WTC11 (cell line): ENCODE results near the gene SPTB. TPM values are rescaled to one million over a fixed set of nuclear protein-coding genes. Genes with fewer than 3 reads are reported as not detected.

Experiments
- ATAC-seq: fragments of 200-7000 bp; cut with Tn5 transposase; 2 replicates; pipeline ENCODE4 v1.10.0; 2021; ENCODE audit warnings: mild to moderate bottlenecking, moderate library complexity
- CTCF ChIA-PET: fragments of 300-600 bp; sonication (Branson Sonifier 250); formaldehyde crosslinking; loops from one replicate; lab custom pipeline; 2021; ENCODE audit warnings: antibody characterized with exemption; lab: Charles Lee
- POLR2A ChIA-PET: fragments of 350-600 bp; sonication (Branson Sonifier 250); formaldehyde crosslinking; loops from one replicate; lab custom pipeline; 2021; ENCODE audit warnings: antibody characterized with exemption; lab: Charles Lee
- DNase-seq: peaks from one replicate; pipeline ENCODE4 v3.0.0; 2021; ENCODE audit warnings: low spot score
- H3K27ac Mint-ChIP-seq: 2 replicates; pipeline ENCODE4 v1.8.0; 2021; ENCODE audit warnings: mixed read lengths
- H3K27me3 Mint-ChIP-seq: 2 replicates; pipeline ENCODE4 v1.8.0; 2021; ENCODE audit warnings: low read depth, mild to moderate bottlenecking, moderate library complexity, mixed read lengths
- H3K36me3 Mint-ChIP-seq: 2 replicates; pipeline ENCODE4 v1.8.0; 2021; ENCODE audit warnings: mixed read lengths
- H3K4me1 Mint-ChIP-seq: 2 replicates; pipeline ENCODE4 v1.8.0; 2022; ENCODE audit warnings: mixed read lengths
- H3K4me3 Mint-ChIP-seq: 2 replicates; pipeline ENCODE4 v1.8.0; 2021; ENCODE audit warnings: mild to moderate bottlenecking, moderate library complexity, mixed read lengths
- H3K9me3 Mint-ChIP-seq: 2 replicates; pipeline ENCODE4 v1.8.0; 2021; ENCODE audit warnings: mixed read lengths
- ATF1 ChIP-seq: sonication (generic); formaldehyde crosslinking; IDR thresholded peaks from 2 replicates; pipeline ENCODE4 v1.8.1; 2023; ENCODE audit warnings: mild to moderate bottlenecking, moderate library complexity, missing genetic modification reagents
- EMX1 ChIP-seq: fragments of 250-450 bp; sonication (Bioruptor Pico); IDR thresholded peaks from 2 replicates; pipeline ENCODE4 v1.8.0; 2021; ENCODE audit warnings: mild to moderate bottlenecking
- ETV6 ChIP-seq: sonication (generic); formaldehyde crosslinking; IDR thresholded peaks from 2 replicates; pipeline ENCODE4 v1.8.1; 2022; ENCODE audit warnings: mild to moderate bottlenecking, missing genetic modification reagents
- FOXJ3 ChIP-seq: sonication (generic); formaldehyde crosslinking; IDR thresholded peaks from 2 replicates; pipeline ENCODE4 v1.9.0; 2021; ENCODE audit warnings: missing genetic modification reagents, mild to moderate bottlenecking, borderline replicate concordance
- FOXP1 ChIP-seq: sonication (generic); formaldehyde crosslinking; IDR thresholded peaks from 2 replicates; pipeline ENCODE4 v1.8.0; 2022; ENCODE audit warnings: missing genetic modification reagents, mild to moderate bottlenecking, moderate library complexity, borderline replicate concordance
- IRF2 ChIP-seq: sonication (generic); formaldehyde crosslinking; IDR thresholded peaks from 2 replicates; pipeline ENCODE4 v1.8.0; 2022; ENCODE audit warnings: low read depth, missing genetic modification reagents, borderline replicate concordance
- KAT7 ChIP-seq: sonication (generic); formaldehyde crosslinking; IDR thresholded peaks from 2 replicates; pipeline ENCODE4 v1.8.1; 2023; ENCODE audit warnings: missing genetic modification reagents, mild to moderate bottlenecking, borderline replicate concordance
- MXD4 ChIP-seq: fragments of 250-450 bp; sonication (Bioruptor Pico); IDR thresholded peaks from 2 replicates; pipeline ENCODE4 v1.8.0; 2021; ENCODE audit warnings: mild to moderate bottlenecking, moderate library complexity, borderline replicate concordance
- NFE2L1 ChIP-seq: sonication (generic); formaldehyde crosslinking; IDR thresholded peaks from 2 replicates; pipeline ENCODE4 v1.8.1; 2023; ENCODE audit warnings: missing genetic modification reagents
- NR3C1 ChIP-seq: sonication (generic); formaldehyde crosslinking; conservative IDR thresholded peaks from 2 replicates; pipeline ENCODE4 v1.8.1; 2023; ENCODE audit warnings: low read depth, mild to moderate bottlenecking, missing genetic modification reagents
- RORB ChIP-seq: fragments of 250-450 bp; sonication (Bioruptor Pico); IDR thresholded peaks from 2 replicates; pipeline ENCODE4 v1.9.0; 2021; ENCODE audit warnings: mild to moderate bottlenecking
- SMAD3 ChIP-seq: sonication (generic); formaldehyde crosslinking; IDR thresholded peaks from 2 replicates; pipeline ENCODE4 v1.8.0; 2022; ENCODE audit warnings: missing genetic modification reagents, mild to moderate bottlenecking, borderline replicate concordance
- TEAD1 ChIP-seq: sonication (generic); formaldehyde crosslinking; IDR thresholded peaks from 2 replicates; pipeline ENCODE4 v1.8.0; 2022; ENCODE audit warnings: mild to moderate bottlenecking, missing genetic modification reagents
- TEAD4 ChIP-seq: sonication (generic); formaldehyde crosslinking; IDR thresholded peaks from 2 replicates; pipeline ENCODE4 v1.8.0; 2022; ENCODE audit warnings: mild to moderate bottlenecking, missing genetic modification reagents
- ZNF121 ChIP-seq: sonication (generic); formaldehyde crosslinking; IDR thresholded peaks from 2 replicates; pipeline ENCODE4 v1.8.0; 2023; ENCODE audit warnings: missing genetic modification reagents
- ZNF138 ChIP-seq: sonication (generic); formaldehyde crosslinking; conservative IDR thresholded peaks from 2 replicates; pipeline ENCODE4 v1.8.1; 2022; ENCODE audit warnings: mild to moderate bottlenecking, moderate library complexity, missing genetic modification reagents
- ZNF423 ChIP-seq: fragments of 250-450 bp; sonication (Bioruptor Pico); IDR thresholded peaks from 2 replicates; pipeline ENCODE4 v2.1.2; 2022; ENCODE audit warnings: mild to moderate bottlenecking, moderate library complexity
- ZNF671 ChIP-seq: fragments of 250-450 bp; sonication (Bioruptor Pico); IDR thresholded peaks from 2 replicates; pipeline ENCODE4 v1.8.0; 2021; ENCODE audit warnings: mild to moderate bottlenecking
- total RNA-seq: library from RNA; stranded (reverse); gene quantifications from 3 replicates; pipeline ENCODE4 v1.2.3, GENCODE V29; 2021
- TF ChIP-seq, protein P1 (sequence below): sonication (generic); formaldehyde crosslinking; IDR thresholded peaks from 2 replicates; pipeline ENCODE4 v1.8.1; 2023; ENCODE audit warnings: mild to moderate bottlenecking, missing genetic modification reagents
- TF ChIP-seq, protein P2 (sequence below): sonication (generic); formaldehyde crosslinking; IDR thresholded peaks from 2 replicates; pipeline ENCODE4 v1.8.1; 2023; ENCODE audit warnings: mild to moderate bottlenecking, moderate library complexity, missing genetic modification reagents
- TF ChIP-seq, protein P3 (sequence below): fragments of 250-450 bp; sonication (Bioruptor Pico); IDR thresholded peaks from 2 replicates; pipeline ENCODE4 v1.8.0; 2021; ENCODE audit warnings: mild to moderate bottlenecking
- TF ChIP-seq, protein P4 (sequence below): sonication (generic); formaldehyde crosslinking; IDR thresholded peaks from 2 replicates; pipeline ENCODE4 v1.8.0; 2023; ENCODE audit warnings: mild to moderate bottlenecking, missing genetic modification reagents
- TF ChIP-seq, protein P5 (sequence below): sonication (generic); formaldehyde crosslinking; IDR thresholded peaks from 2 replicates; pipeline ENCODE4 v1.8.1; 2023; ENCODE audit warnings: mild to moderate bottlenecking, missing genetic modification reagents, moderate library complexity
- TF ChIP-seq, protein P6 (sequence below): fragments of 250-450 bp; sonication (Bioruptor Pico); IDR thresholded peaks from 2 replicates; pipeline ENCODE4 v1.9.0; 2021; ENCODE audit warnings: moderate library complexity, mild to moderate bottlenecking, inconsistent platforms, borderline replicate concordance

Gene SPTB
- total RNA-seq, 1 experiment from 2014 or later: 3.2 TPM

DNA sequence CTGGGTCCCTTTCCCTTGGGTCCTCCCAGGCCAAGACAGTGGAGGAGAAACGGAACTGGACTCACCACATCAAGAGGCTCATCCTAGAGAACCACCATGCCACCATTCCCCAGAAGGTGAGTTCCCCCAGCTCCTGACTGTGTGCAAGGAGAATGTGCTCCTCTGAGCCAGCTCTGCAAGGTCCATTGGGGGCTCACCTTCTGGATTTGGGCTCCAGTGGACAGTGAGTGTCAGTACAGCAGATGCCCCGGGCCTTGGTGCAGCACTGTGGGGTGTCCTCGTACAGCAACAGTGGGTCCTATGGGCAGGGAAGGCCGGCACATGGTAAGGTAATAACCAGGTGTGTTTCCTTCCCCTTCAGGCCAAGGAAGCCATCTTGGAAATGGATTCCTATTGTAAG lies 147.6 kb downstream of the SPTB start:
- TF ChIP-seq ZNF671 (CRISPR knock-in tag): no peak
- TF ChIP-seq FOXJ3 (CRISPR knock-in tag): no peak
- TF ChIP-seq, protein P1, sequence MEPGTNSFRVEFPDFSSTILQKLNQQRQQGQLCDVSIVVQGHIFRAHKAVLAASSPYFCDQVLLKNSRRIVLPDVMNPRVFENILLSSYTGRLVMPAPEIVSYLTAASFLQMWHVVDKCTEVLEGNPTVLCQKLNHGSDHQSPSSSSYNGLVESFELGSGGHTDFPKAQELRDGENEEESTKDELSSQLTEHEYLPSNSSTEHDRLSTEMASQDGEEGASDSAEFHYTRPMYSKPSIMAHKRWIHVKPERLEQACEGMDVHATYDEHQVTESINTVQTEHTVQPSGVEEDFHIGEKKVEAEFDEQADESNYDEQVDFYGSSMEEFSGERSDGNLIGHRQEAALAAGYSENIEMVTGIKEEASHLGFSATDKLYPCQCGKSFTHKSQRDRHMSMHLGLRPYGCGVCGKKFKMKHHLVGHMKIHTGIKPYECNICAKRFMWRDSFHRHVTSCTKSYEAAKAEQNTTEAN: no peak
- TF ChIP-seq, protein P2, sequence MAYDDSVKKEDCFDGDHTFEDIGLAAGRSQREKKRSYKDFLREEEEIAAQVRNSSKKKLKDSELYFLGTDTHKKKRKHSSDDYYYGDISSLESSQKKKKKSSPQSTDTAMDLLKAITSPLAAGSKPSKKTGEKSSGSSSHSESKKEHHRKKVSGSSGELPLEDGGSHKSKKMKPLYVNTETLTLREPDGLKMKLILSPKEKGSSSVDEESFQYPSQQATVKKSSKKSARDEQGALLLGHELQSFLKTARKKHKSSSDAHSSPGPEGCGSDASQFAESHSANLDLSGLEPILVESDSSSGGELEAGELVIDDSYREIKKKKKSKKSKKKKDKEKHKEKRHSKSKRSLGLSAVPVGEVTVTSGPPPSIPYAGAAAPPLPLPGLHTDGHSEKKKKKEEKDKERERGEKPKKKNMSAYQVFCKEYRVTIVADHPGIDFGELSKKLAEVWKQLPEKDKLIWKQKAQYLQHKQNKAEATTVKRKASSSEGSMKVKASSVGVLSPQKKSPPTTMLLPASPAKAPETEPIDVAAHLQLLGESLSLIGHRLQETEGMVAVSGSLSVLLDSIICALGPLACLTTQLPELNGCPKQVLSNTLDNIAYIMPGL (CRISPR knock-in tag): no peak
- TF ChIP-seq NR3C1 (CRISPR knock-in tag): no peak
- no peak for TF ChIP-seq ATF1
- TF ChIP-seq TEAD4 (CRISPR knock-in tag): no peak
- TF ChIP-seq, protein P3, sequence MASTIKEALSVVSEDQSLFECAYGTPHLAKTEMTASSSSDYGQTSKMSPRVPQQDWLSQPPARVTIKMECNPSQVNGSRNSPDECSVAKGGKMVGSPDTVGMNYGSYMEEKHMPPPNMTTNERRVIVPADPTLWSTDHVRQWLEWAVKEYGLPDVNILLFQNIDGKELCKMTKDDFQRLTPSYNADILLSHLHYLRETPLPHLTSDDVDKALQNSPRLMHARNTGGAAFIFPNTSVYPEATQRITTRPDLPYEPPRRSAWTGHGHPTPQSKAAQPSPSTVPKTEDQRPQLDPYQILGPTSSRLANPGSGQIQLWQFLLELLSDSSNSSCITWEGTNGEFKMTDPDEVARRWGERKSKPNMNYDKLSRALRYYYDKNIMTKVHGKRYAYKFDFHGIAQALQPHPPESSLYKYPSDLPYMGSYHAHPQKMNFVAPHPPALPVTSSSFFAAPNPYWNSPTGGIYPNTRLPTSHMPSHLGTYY: no peak
- no peak for TF ChIP-seq ZNF423
- no peak for TF ChIP-seq MXD4 (CRISPR knock-in tag)
- TF ChIP-seq, protein P4, sequence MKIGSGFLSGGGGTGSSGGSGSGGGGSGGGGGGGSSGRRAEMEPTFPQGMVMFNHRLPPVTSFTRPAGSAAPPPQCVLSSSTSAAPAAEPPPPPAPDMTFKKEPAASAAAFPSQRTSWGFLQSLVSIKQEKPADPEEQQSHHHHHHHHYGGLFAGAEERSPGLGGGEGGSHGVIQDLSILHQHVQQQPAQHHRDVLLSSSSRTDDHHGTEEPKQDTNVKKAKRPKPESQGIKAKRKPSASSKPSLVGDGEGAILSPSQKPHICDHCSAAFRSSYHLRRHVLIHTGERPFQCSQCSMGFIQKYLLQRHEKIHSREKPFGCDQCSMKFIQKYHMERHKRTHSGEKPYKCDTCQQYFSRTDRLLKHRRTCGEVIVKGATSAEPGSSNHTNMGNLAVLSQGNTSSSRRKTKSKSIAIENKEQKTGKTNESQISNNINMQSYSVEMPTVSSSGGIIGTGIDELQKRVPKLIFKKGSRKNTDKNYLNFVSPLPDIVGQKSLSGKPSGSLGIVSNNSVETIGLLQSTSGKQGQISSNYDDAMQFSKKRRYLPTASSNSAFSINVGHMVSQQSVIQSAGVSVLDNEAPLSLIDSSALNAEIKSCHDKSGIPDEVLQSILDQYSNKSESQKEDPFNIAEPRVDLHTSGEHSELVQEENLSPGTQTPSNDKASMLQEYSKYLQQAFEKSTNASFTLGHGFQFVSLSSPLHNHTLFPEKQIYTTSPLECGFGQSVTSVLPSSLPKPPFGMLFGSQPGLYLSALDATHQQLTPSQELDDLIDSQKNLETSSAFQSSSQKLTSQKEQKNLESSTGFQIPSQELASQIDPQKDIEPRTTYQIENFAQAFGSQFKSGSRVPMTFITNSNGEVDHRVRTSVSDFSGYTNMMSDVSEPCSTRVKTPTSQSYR: no peak
- no peak for TF ChIP-seq RORB (CRISPR knock-in tag)
- TF ChIP-seq, protein P5, sequence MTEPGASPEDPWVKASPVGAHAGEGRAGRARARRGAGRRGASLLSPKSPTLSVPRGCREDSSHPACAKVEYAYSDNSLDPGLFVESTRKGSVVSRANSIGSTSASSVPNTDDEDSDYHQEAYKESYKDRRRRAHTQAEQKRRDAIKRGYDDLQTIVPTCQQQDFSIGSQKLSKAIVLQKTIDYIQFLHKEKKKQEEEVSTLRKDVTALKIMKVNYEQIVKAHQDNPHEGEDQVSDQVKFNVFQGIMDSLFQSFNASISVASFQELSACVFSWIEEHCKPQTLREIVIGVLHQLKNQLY (CRISPR knock-in tag): no peak
- TF ChIP-seq SMAD3 (CRISPR knock-in tag): no peak
- TF ChIP-seq FOXP1 (CRISPR knock-in tag): no peak
- no peak for TF ChIP-seq KAT7 (CRISPR knock-in tag)
- no peak for TF ChIP-seq NFE2L1 (CRISPR knock-in tag)
- TF ChIP-seq ZNF138 (CRISPR knock-in tag): no peak
- ATAC-seq (no peak), DNase-seq (peak; percentile 8)
- Mint-ChIP-seq H3K9me3 (no peaks in the 10 kb centered on the region), H3K27ac (no peak overlapping the region), H3K4me1 (peaks cover 19% of the 10 kb centered on the region), H3K27me3 (no peaks in the 10 kb centered on the region), H3K4me3 (no peak overlapping the region), H3K36me3 (peaks cover 53% of the 10 kb centered on the region)
- POLR2A ChIA-PET: interaction anchor here (1.0 kb wide), 1 partner anchor 24 kb away, joined by 3 read pairs; no protein-coding TSS in a partner anchor
- CTCF ChIA-PET: no interaction called here

DNA sequence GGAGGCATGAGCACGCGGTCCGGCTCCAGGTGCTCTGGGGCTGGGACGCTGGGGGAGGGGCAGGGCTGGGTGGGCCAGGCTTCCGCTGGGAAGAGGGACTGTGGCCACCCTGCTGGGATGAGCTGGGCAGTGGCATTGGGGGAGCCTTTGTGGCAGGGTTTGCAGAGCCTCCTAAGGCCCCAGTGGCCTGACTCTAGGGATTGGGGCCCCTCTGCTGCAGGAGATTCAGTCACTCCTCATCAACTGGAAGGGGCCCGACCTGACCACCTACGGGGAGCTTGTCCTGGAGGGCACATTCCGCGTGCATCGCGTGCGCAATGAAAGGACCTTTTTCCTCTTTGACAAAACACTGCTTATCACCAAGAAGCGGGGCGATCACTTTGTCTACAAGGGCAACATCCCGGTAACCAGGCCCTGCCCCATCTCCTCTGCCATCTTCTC lies 148.5 kb downstream of the SPTB start:
- peaks cover 22% of the 10 kb centered on the region for H3K4me1 Mint-ChIP-seq
- POLR2A ChIA-PET: interaction anchor here (1.0 kb wide), 1 partner anchor 23 kb away, joined by 3 read pairs; no protein-coding TSS in a partner anchor
- H3K9me3 Mint-ChIP-seq: no peaks in the 10 kb centered on the region
- TF ChIP-seq, protein P6, sequence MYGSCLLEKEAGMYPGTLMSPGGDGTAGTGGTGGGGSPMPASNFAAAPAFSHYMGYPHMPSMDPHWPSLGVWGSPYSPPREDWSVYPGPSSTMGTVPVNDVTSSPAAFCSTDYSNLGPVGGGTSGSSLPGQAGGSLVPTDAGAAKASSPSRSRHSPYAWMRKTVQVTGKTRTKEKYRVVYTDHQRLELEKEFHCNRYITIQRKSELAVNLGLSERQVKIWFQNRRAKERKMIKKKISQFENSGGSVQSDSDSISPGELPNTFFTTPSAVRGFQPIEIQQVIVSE: no peak
- no peak for TF ChIP-seq ETV6 (CRISPR knock-in tag)
- TF ChIP-seq EMX1 (CRISPR knock-in tag): no peak
- TF ChIP-seq ZNF138 (CRISPR knock-in tag): no peak
- no peak for TF ChIP-seq TEAD1
- no peak for TF ChIP-seq IRF2 (CRISPR knock-in tag)
- TF ChIP-seq ZNF121 (CRISPR knock-in tag): no peak
- H3K27ac Mint-ChIP-seq: no peak overlapping the region
- H3K27me3 Mint-ChIP-seq: no peaks in the 10 kb centered on the region
- CTCF ChIA-PET: no interaction called here
- ATAC-seq (no peak), DNase-seq (no peak)
- peaks cover 53% of the 10 kb centered on the region for H3K36me3 Mint-ChIP-seq
- H3K4me3 Mint-ChIP-seq: no peak overlapping the region
